Panc1 (cell line): ENCODE measurements around the gene FBXO31. TPM values are rescaled to one million over a fixed set of nuclear protein-coding genes. Genes with fewer than 3 reads are reported as not detected.

Experiments
- ATAC-seq: fragments of 200-7000 bp; cut with Tn5 transposase; 2 replicates; pipeline ENCODE4 v1.9.1; 2020; ENCODE audit warnings: mild to moderate bottlenecking, moderate library complexity
- BruUV-seq: library from RNA; stranded (reverse); fragments of 400-500 nt; replicated peaks from 2 replicates; lab custom pipeline; 2021; lab: Mats Ljungman, UMichigan
- CTCF ChIA-PET: fragments of 300-600 bp; sonication (Branson Sonifier 250); formaldehyde crosslinking; loops from one replicate; lab custom pipeline; 2022; ENCODE audit warnings: antibody characterized with exemption; lab: Charles Lee
- POLR2A ChIA-PET: fragments of 300-600 bp; sonication (Branson Sonifier 250); formaldehyde crosslinking; loops from one replicate; lab custom pipeline; 2022; ENCODE audit warnings: antibody characterized with exemption; lab: Charles Lee
- DNase-seq: peaks from one replicate; pipeline ENCODE4 v3.0.0-alpha.2; 2010; ENCODE audit warnings: low read depth, low spot score
- H3K27ac ChIP-seq: 2 replicates; pipeline ENCODE4 v1.5.1; 2011; ENCODE audit warnings: mild to moderate bottlenecking, low read length, inconsistent platforms
- H3K27me3 ChIP-seq: fragments of 200-500 bp; sonication (Bioruptor generic); 2 replicates; pipeline ENCODE4 v1.6.0; 2014; ENCODE audit warnings: low read length, inconsistent platforms; ENCODE audit not compliant: control insufficient read depth, insufficient read depth
- H3K36me3 ChIP-seq: fragments of 200-500 bp; sonication (Bioruptor generic); 2 replicates; pipeline ENCODE4 v1.5.1; 2014; ENCODE audit warnings: inconsistent platforms, mild to moderate bottlenecking, low read length, moderate library complexity; ENCODE audit not compliant: control insufficient read depth, insufficient read depth
- H3K4me1 ChIP-seq: 2 replicates; pipeline ENCODE4 v1.5.1; 2011; ENCODE audit warnings: inconsistent platforms, mild to moderate bottlenecking, low read length, moderate library complexity; ENCODE audit not compliant: control insufficient read depth, insufficient read depth
- H3K4me3 ChIP-seq, 2 experiments: 2 replicates each; pipeline ENCODE4 v1.5.1; 2011 to 2012; ENCODE audit warnings: low read depth in 2 of 2, low read length in 2 of 2, mild to moderate bottlenecking in 2 of 2, inconsistent platforms in 1 of 2, moderate library complexity in 1 of 2
- H3K9me3 ChIP-seq: fragments of 200-500 bp; sonication (Bioruptor generic); 2 replicates; pipeline ENCODE4 v1.5.1; 2014; ENCODE audit warnings: low read depth, mild to moderate bottlenecking, inconsistent platforms, low read length, moderate library complexity; ENCODE audit not compliant: control insufficient read depth, insufficient read depth
- POLR2AphosphoS5 ChIP-seq: IDR thresholded peaks from 2 replicates; pipeline ENCODE4 v1.6.1; 2012; ENCODE audit warnings: mild to moderate bottlenecking, low read depth, low read length, moderate library complexity
- SIN3A ChIP-seq: IDR thresholded peaks from 2 replicates; pipeline ENCODE4 v1.6.1; 2012; ENCODE audit warnings: low read depth, mild to moderate bottlenecking, low read length, moderate library complexity, borderline replicate concordance; ENCODE audit not compliant: insufficient read depth
- TCF7L2 ChIP-seq: IDR thresholded peaks from 2 replicates; pipeline ENCODE4 v1.6.1; 2011; ENCODE audit warnings: mild to moderate bottlenecking, low read depth, low read length, inconsistent platforms
- in situ Hi-C: cut with HindIII; loops from 2 replicates; pipeline ENCODE4 v1.10.0; 2016; ENCODE audit warnings: low sequenced_read_pairs, low pct_unique_long_range_greater_than_20kb
- intact Hi-C: fragments of 100-400 bp; cut with micrococcal nuclease; formaldehyde crosslinking; loops from one replicate; pipeline ENCODE4 v1.10.0; 2022; ENCODE audit not compliant: unreplicated experiment
- total RNA-seq: library from RNA; stranded (reverse); gene quantifications from one replicate; pipeline ENCODE4 v1.2.1, GENCODE V29; 2021; ENCODE audit not compliant: unreplicated experiment
- TF ChIP-seq, protein P1 (sequence below), 2 experiments: IDR thresholded peaks; 2 replicates each; pipeline ENCODE4 v1.6.1; 2011 to 2012; ENCODE audit warnings: low read depth in 2 of 2, control low read depth in 1 of 2, low read length in 1 of 2, mild to moderate bottlenecking in 1 of 2, moderate library complexity in 1 of 2; ENCODE audit not compliant: insufficient read depth in 1 of 2
- TF ChIP-seq, protein P2 (sequence below): fragments of 450-650 bp; IDR thresholded peaks from 2 replicates; pipeline ENCODE4 v1.5.1; 2017; ENCODE audit warnings: mild to moderate bottlenecking

Gene FBXO31
- total RNA-seq, 1 experiment from 2014 or later, result 22.4 TPM

DNA sequence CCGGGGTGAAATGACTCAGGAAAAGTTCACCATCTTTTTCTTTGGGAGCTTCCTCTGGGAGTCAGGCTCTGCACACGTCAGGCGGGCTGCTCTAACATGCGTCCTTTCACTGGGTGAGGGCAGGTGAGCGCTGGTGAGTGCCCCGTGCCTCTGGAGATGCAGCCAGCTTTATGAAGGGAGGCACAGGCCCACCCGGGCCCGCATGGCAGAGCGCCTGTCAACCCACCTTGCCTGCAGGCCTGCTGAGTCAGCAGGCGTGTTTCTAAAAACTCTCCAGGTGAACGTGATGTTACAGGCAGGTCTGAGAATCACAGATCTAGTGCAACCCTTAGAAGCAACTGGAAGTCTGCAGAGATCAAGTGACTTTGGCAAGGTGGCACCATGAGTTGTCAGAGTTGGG lies 27.0 kb upstream of the FBXO31 start:
- ATAC-seq (no peak), DNase-seq (no peak)
- ChIA-PET CTCF (no interaction called here), POLR2A (no interaction called here)
- in situ Hi-C loops, result no loop called here
- intact Hi-C loops, result no loop called here
- H3K4me1 ChIP-seq, result no peaks in the 10 kb centered on the region
- H3K4me3 ChIP-seq, result no peak overlapping the region
- TF ChIP-seq POLR2AphosphoS5 (no peak), SIN3A (no peak), TCF7L2 (no peak)
- TF ChIP-seq, protein P1, sequence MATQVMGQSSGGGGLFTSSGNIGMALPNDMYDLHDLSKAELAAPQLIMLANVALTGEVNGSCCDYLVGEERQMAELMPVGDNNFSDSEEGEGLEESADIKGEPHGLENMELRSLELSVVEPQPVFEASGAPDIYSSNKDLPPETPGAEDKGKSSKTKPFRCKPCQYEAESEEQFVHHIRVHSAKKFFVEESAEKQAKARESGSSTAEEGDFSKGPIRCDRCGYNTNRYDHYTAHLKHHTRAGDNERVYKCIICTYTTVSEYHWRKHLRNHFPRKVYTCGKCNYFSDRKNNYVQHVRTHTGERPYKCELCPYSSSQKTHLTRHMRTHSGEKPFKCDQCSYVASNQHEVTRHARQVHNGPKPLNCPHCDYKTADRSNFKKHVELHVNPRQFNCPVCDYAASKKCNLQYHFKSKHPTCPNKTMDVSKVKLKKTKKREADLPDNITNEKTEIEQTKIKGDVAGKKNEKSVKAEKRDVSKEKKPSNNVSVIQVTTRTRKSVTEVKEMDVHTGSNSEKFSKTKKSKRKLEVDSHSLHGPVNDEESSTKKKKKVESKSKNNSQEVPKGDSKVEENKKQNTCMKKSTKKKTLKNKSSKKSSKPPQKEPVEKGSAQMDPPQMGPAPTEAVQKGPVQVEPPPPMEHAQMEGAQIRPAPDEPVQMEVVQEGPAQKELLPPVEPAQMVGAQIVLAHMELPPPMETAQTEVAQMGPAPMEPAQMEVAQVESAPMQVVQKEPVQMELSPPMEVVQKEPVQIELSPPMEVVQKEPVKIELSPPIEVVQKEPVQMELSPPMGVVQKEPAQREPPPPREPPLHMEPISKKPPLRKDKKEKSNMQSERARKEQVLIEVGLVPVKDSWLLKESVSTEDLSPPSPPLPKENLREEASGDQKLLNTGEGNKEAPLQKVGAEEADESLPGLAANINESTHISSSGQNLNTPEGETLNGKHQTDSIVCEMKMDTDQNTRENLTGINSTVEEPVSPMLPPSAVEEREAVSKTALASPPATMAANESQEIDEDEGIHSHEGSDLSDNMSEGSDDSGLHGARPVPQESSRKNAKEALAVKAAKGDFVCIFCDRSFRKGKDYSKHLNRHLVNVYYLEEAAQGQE (IDR thresholded peaks at IDR 0.05; ENCODE audit: insufficient read depth in 1 of 2, low read depth in 2 of 2, low read length in 1 of 2), result no peak
- H3K27ac ChIP-seq, result no peak overlapping the region
- BruUV-seq, result no TSS peak
- no peaks in the 10 kb centered on the region for H3K9me3 ChIP-seq
- H3K36me3 ChIP-seq, result peaks cover 9% of the 10 kb centered on the region
- H3K27me3 ChIP-seq, result no peaks in the 10 kb centered on the region

DNA sequence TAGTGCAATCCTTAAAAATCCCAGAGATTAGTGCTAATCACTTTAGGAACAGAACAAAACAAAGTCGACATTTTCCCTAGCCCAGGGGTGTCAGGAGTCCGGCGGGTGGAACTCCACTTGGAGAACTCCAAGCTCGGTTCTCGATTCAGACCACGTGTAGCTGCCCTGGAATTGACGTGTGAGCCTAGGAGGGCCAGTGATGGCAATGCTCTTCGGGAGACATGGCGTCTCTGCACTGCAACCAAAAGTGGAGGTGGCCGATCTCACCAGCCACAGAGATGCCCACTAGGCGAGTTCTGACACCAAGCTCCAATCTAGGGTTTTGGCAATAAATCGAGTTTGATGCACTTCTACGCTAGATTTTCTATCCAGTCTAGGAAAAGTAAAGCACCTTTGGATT lies 26.2 kb upstream of the FBXO31 start:
- TF ChIP-seq SIN3A (no peak), TCF7L2 (no peak), POLR2AphosphoS5 (no peak)
- TF ChIP-seq, protein P1 (IDR thresholded peaks at IDR 0.05; ENCODE audit: insufficient read depth in 1 of 2, low read depth in 2 of 2, low read length in 1 of 2), result no peak
- TF ChIP-seq, protein P2, sequence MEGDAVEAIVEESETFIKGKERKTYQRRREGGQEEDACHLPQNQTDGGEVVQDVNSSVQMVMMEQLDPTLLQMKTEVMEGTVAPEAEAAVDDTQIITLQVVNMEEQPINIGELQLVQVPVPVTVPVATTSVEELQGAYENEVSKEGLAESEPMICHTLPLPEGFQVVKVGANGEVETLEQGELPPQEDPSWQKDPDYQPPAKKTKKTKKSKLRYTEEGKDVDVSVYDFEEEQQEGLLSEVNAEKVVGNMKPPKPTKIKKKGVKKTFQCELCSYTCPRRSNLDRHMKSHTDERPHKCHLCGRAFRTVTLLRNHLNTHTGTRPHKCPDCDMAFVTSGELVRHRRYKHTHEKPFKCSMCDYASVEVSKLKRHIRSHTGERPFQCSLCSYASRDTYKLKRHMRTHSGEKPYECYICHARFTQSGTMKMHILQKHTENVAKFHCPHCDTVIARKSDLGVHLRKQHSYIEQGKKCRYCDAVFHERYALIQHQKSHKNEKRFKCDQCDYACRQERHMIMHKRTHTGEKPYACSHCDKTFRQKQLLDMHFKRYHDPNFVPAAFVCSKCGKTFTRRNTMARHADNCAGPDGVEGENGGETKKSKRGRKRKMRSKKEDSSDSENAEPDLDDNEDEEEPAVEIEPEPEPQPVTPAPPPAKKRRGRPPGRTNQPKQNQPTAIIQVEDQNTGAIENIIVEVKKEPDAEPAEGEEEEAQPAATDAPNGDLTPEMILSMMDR, result no peak
- H3K27ac ChIP-seq, result no peak overlapping the region
- ChIA-PET CTCF (no interaction called here), POLR2A (no interaction called here)
- H3K36me3 ChIP-seq, result peaks cover 10% of the 10 kb centered on the region
- H3K9me3 ChIP-seq, result no peaks in the 10 kb centered on the region
- BruUV-seq, result no TSS peak
- in situ Hi-C loops (no loop called here), intact Hi-C loops (no loop called here)
- H3K4me3 ChIP-seq, result no peak overlapping the region
- no peaks in the 10 kb centered on the region for H3K4me1 ChIP-seq
- ATAC-seq (no peak), DNase-seq (no peak)
- H3K27me3 ChIP-seq, result no peaks in the 10 kb centered on the region
